ENCODE measurements around the gene MEF2A.
A peak's percentile ranks its signal among the peaks of the same experiment; 100 is the strongest.

Gene MEF2A

DNA sequence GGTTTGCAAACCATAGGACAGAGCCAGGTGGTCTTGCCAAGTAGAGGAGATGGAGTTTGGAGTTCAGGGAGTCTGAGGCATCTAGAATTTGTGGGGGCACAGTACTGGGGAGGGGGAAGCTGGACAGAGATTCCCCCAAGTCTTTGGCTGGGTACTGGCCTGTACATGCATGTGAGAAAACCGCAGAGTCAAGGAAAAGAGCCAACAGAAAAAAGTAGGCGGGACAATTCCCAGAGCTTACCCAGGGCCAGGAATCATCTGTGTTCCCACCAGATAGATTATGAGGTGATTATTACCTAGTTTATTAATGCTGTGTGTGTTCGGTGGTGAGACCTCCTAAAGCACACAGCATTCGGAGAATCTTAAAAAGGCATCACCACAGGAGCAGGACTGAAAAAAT is 156.1 kb downstream of the MEF2A start:
- Histone ChIP-seq H2AFZ (ENCODE audit: low read depth, low read length) (no peak overlapping the region), H3K4me3 (ENCODE audit: low read depth in 1 of 2, low read length in 2 of 2) (no peak overlapping the region), H4K20me1 (ENCODE audit: insufficient read depth, low read length) (no peaks in the 10 kb centered on the region), H3K36me3 (ENCODE audit: insufficient read depth, low read length) (0 out of 2 replicates have a peak, but pooled peaks cover 4% of the 10 kb centered on the region), H3K4me1 (ENCODE audit: insufficient read depth, low read length) (peaks cover 24% of the 10 kb centered on the region), H3K4me2 (ENCODE audit: insufficient read depth, low read length) (no peak overlapping the region), H3K27me3 (ENCODE audit: insufficient read depth, low read length, poor library complexity) (no peaks in the 10 kb centered on the region), H3K9ac (ENCODE audit: low read depth, low read length) (no peak overlapping the region), H3K9me3 (ENCODE audit: insufficient read depth, low read length, severe bottlenecking) (no peaks in the 10 kb centered on the region), H3K79me2 (ENCODE audit: insufficient read depth, low read length) (no peaks in the 10 kb centered on the region), H3K27ac (ENCODE audit: low read length) (peak overlapping the region; percentile 55; the same call in 1 of the 2 replicates)
- DNase-seq (no peak), ATAC-seq (ENCODE audit: insufficient read depth, low read depth) (no peak)
- TF ChIP-seq, protein P1, sequence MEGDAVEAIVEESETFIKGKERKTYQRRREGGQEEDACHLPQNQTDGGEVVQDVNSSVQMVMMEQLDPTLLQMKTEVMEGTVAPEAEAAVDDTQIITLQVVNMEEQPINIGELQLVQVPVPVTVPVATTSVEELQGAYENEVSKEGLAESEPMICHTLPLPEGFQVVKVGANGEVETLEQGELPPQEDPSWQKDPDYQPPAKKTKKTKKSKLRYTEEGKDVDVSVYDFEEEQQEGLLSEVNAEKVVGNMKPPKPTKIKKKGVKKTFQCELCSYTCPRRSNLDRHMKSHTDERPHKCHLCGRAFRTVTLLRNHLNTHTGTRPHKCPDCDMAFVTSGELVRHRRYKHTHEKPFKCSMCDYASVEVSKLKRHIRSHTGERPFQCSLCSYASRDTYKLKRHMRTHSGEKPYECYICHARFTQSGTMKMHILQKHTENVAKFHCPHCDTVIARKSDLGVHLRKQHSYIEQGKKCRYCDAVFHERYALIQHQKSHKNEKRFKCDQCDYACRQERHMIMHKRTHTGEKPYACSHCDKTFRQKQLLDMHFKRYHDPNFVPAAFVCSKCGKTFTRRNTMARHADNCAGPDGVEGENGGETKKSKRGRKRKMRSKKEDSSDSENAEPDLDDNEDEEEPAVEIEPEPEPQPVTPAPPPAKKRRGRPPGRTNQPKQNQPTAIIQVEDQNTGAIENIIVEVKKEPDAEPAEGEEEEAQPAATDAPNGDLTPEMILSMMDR (IDR thresholded peaks at IDR 0.05; ENCODE audit: borderline replicate concordance, extremely low read depth, low read length, poor library complexity, severe bottlenecking) = no peak
- no peak for TF ChIP-seq EZH2 (IDR thresholded peaks at IDR 0.05; ENCODE audit: borderline replicate concordance, low read depth, low read length, severe bottlenecking)

- TF ChIP-seq EZH2 (IDR thresholded peaks at IDR 0.05; ENCODE audit: borderline replicate concordance, low read depth, low read length, severe bottlenecking) = no peak
- TF ChIP-seq, protein P1 (IDR thresholded peaks at IDR 0.05; ENCODE audit: borderline replicate concordance, extremely low read depth, low read length, poor library complexity, severe bottlenecking) = no peak
These were observed 156.6 kb downstream of the MEF2A start for GRCh38 chr15:99722406-99722805.

GRCh38 chr15:99726333-99726732 is 160.5 kb downstream of the MEF2A start:
- ATAC-seq (ENCODE audit: insufficient read depth, low read depth) = no peak; the same call in 2 of the 3 replicates

More at GRCh38 chr15:99722406-99722805, 156.6 kb downstream of the MEF2A start:
- Histone ChIP-seq H4K20me1 (ENCODE audit: insufficient read depth, low read length) (no peaks in the 10 kb centered on the region), H3K36me3 (ENCODE audit: insufficient read depth, low read length) (no peaks in the 10 kb centered on the region), H3K4me3 (ENCODE audit: low read depth in 1 of 2, low read length in 2 of 2) (no peak overlapping the region), H3K9me3 (ENCODE audit: insufficient read depth, low read length, severe bottlenecking) (no peaks in the 10 kb centered on the region), H3K4me2 (ENCODE audit: insufficient read depth, low read length) (no peak overlapping the region), H3K9ac (ENCODE audit: low read depth, low read length) (no peak overlapping the region), H2AFZ (ENCODE audit: low read depth, low read length) (no peak overlapping the region), H3K79me2 (ENCODE audit: insufficient read depth, low read length) (no peaks in the 10 kb centered on the region), H3K27ac (ENCODE audit: low read length) (no peak overlapping the region), H3K27me3 (ENCODE audit: insufficient read depth, low read length, poor library complexity) (no peaks in the 10 kb centered on the region), H3K4me1 (ENCODE audit: insufficient read depth, low read length) (peaks cover 24% of the 10 kb centered on the region)
- DNase-seq (no peak), ATAC-seq (ENCODE audit: insufficient read depth, low read depth) (no peak)

More at GRCh38 chr15:99726333-99726732, 160.5 kb downstream of the MEF2A start:
- H3K36me3 ChIP-seq (ENCODE audit: insufficient read depth, low read length) = peaks cover 20% of the 10 kb centered on the region
- no peak overlapping the region for H3K27ac ChIP-seq (ENCODE audit: low read length)
- H3K4me3 ChIP-seq (ENCODE audit: low read depth in 1 of 2, low read length in 2 of 2) = no peak overlapping the region
- no peak overlapping the region for H3K4me2 ChIP-seq (ENCODE audit: insufficient read depth, low read length)
- H3K4me1 ChIP-seq (ENCODE audit: insufficient read depth, low read length) = peaks cover 9% of the 10 kb centered on the region
- no peak overlapping the region for H3K9ac ChIP-seq (ENCODE audit: low read depth, low read length)
- DNase-seq = no peak
- no peaks in the 10 kb centered on the region for H3K27me3 ChIP-seq (ENCODE audit: insufficient read depth, low read length, poor library complexity)
- no peak for TF ChIP-seq EZH2 (IDR thresholded peaks at IDR 0.05; ENCODE audit: borderline replicate concordance, low read depth, low read length, severe bottlenecking)
- TF ChIP-seq, protein P1 (IDR thresholded peaks at IDR 0.05; ENCODE audit: borderline replicate concordance, extremely low read depth, low read length, poor library complexity, severe bottlenecking) = no peak
- H2AFZ ChIP-seq (ENCODE audit: low read depth, low read length) = no peak overlapping the region
- H3K9me3 ChIP-seq (ENCODE audit: insufficient read depth, low read length, severe bottlenecking) = no peaks in the 10 kb centered on the region
- no peaks in the 10 kb centered on the region for H4K20me1 ChIP-seq (ENCODE audit: insufficient read depth, low read length)
- H3K79me2 ChIP-seq (ENCODE audit: insufficient read depth, low read length) = 0 out of 2 replicates have a peak, but pooled peaks cover under 1% of the 10 kb centered on the region
